Neutrophil (primary cell): ENCODE data around the gene PLA2G12B.

Experiments
- H3K27ac ChIP-seq: fragments of 200-600 bp; sonication (generic); 2 replicates; pipeline ENCODE4 v1.5.1; 2016; ENCODE audit warnings: mild to moderate bottlenecking, moderate library complexity
- H3K27me3 ChIP-seq: fragments of 200-600 bp; sonication (generic); 2 replicates; pipeline ENCODE4 v1.6.0; 2016; ENCODE audit warnings: mild to moderate bottlenecking
- H3K36me3 ChIP-seq: fragments of 200-600 bp; sonication (generic); 2 replicates; pipeline ENCODE4 v1.5.1; 2017
- H3K4me1 ChIP-seq, 2 experiments: fragments of 200-600 bp in 1 of 2; sonication (generic) in 1 of 2; 1 replicate in 1 of 2; 2 replicates in 1 of 2; pipeline versions ENCODE4 v1.5.1 to v1.6.1; 2013 to 2016; ENCODE audit warnings: low read depth in 1 of 2, low read length in 1 of 2, mild to moderate bottlenecking in 1 of 2, moderate library complexity in 1 of 2; ENCODE audit not compliant: control insufficient read depth in 1 of 2, insufficient read depth in 1 of 2
- H3K4me3 ChIP-seq, 2 experiments: fragments of 200-600 bp in 1 of 2; sonication (generic) in 1 of 2; 1 replicate in 1 of 2; 2 replicates in 1 of 2; pipeline ENCODE4 v1.5.1; 2013 to 2016; ENCODE audit warnings: low read depth in 1 of 2, low read length in 1 of 2, mild to moderate bottlenecking in 1 of 2, moderate library complexity in 1 of 2
- H3K9me3 ChIP-seq: fragments of 200-600 bp; sonication (generic); 2 replicates; pipeline ENCODE4 v1.5.1; 2016
- CTCF ChIP-seq: fragments of 200-600 bp; sonication (generic); IDR thresholded peaks from 2 replicates; pipeline ENCODE4 v1.5.1; 2016; ENCODE audit warnings: antibody characterized with exemption

The PLA2G12B gene

GRCh38 chr10:72948762-72949161, 5.8 kb downstream of the PLA2G12B start:
- H3K4me1 ChIP-seq: no peaks in the 10 kb centered on the region
- peaks cover 5% of the 10 kb centered on the region for H3K27me3 ChIP-seq
- no peaks in the 10 kb centered on the region for H3K9me3 ChIP-seq
- no peak for TF ChIP-seq CTCF
- H3K27ac ChIP-seq: no peak overlapping the region
- H3K4me3 ChIP-seq: no peak overlapping the region
- H3K36me3 ChIP-seq: no peaks in the 10 kb centered on the region

- Histone ChIP-seq H3K36me3 (no peaks in the 10 kb centered on the region), H3K27ac (no peak overlapping the region), H3K4me1 (no peaks in the 10 kb centered on the region), H3K9me3 (no peaks in the 10 kb centered on the region), H3K4me3 (no peak overlapping the region), H3K27me3 (peaks cover 5% of the 10 kb centered on the region)
- TF ChIP-seq CTCF: no peak
Observed at GRCh38 chr10:72946963-72947362, 7.6 kb downstream of the PLA2G12B start.

- no peak for TF ChIP-seq CTCF
- H3K27me3 ChIP-seq: peaks cover 5% of the 10 kb centered on the region
- no peak overlapping the region for H3K4me3 ChIP-seq
- no peaks in the 10 kb centered on the region for H3K4me1 ChIP-seq
- no peaks in the 10 kb centered on the region for H3K36me3 ChIP-seq
- H3K27ac ChIP-seq: no peak overlapping the region
- H3K9me3 ChIP-seq: no peaks in the 10 kb centered on the region
Observed at GRCh38 chr10:72943498-72944234, 10.9 kb downstream of the PLA2G12B start.

GRCh38 chr10:72935361-72935760, 19.2 kb downstream of the PLA2G12B start:
- no peaks in the 10 kb centered on the region for H3K27me3 ChIP-seq
- no peak for TF ChIP-seq CTCF
- no peaks in the 10 kb centered on the region for H3K36me3 ChIP-seq
- H3K9me3 ChIP-seq: no peaks in the 10 kb centered on the region
- H3K4me3 ChIP-seq: no peak overlapping the region
- H3K4me1 ChIP-seq: no peaks in the 10 kb centered on the region
- H3K27ac ChIP-seq: no peak overlapping the region

- no peaks in the 10 kb centered on the region for H3K9me3 ChIP-seq
- no peak overlapping the region for H3K27ac ChIP-seq
- no peaks in the 10 kb centered on the region for H3K27me3 ChIP-seq
- H3K4me1 ChIP-seq: no peaks in the 10 kb centered on the region
- TF ChIP-seq CTCF: no peak
- H3K4me3 ChIP-seq: no peak overlapping the region
- no peaks in the 10 kb centered on the region for H3K36me3 ChIP-seq
Observed at GRCh38 chr10:72932259-72933015, 22.2 kb downstream of the PLA2G12B start.
